GM19238 (cell line): ENCODE results near the gene PPL.
"Not testable (repeated sequence)": the region's sequence is repeated elsewhere in the genome, so short reads cannot be mapped to it uniquely, and the experiment has no call there.

ENCODE experiments used
- DNase-seq: peaks from one replicate; pipeline ENCODE4 v3.0.0; 2011; ENCODE audit warnings: low spot score; ENCODE audit not compliant: insufficient read length

PPL gene

GRCh38 chr16:4936991-4937781, at the start of gene PPL:
Gene PPL, minus strand, starts transcription at chr16:4937148. Its CDS starts 103 bp downstream, at chr16:4937045.
- DNase-seq: peak; percentile 32

GRCh38 chr16:4984174-4984990, 47.4 kb upstream of the PPL start:
- DNase-seq: no peak

- DNase-seq: no peak
Measured at GRCh38 chr16:4982056-4982867, 45.3 kb upstream of the PPL start.

GRCh38 chr16:4981473-4981872, 44.5 kb upstream of the PPL start:
- no peak for DNase-seq

GRCh38 chr16:4980691-4981090, 43.7 kb upstream of the PPL start:
- DNase-seq: no peak

GRCh38 chr16:4979736-4980660, 43.0 kb upstream of the PPL start:
- DNase-seq: no peak

- no peak for DNase-seq
Measured at GRCh38 chr16:4979164-4979563, 42.2 kb upstream of the PPL start.

- DNase-seq: no peak
Measured at GRCh38 chr16:4976611-4977145, 39.7 kb upstream of the PPL start.

GRCh38 chr16:4976079-4976478, 39.1 kb upstream of the PPL start:
- DNase-seq: peak; percentile 77

- DNase-seq: no peak
Measured at GRCh38 chr16:4972938-4973587, 36.1 kb upstream of the PPL start.

- DNase-seq: no peak
Measured at GRCh38 chr16:4970010-4970409, 33.1 kb upstream of the PPL start.

- no peak for DNase-seq
Measured at GRCh38 chr16:4968879-4969483, 32.0 kb upstream of the PPL start.

- DNase-seq: not testable (repeated sequence)
Measured at GRCh38 chr16:4968278-4968677, 31.3 kb upstream of the PPL start.

- DNase-seq: no peak
Measured at GRCh38 chr16:4966736-4967453, 29.9 kb upstream of the PPL start.

- DNase-seq: not testable (repeated sequence)
Measured at GRCh38 chr16:4963527-4963926, 26.6 kb upstream of the PPL start.

- no peak for DNase-seq
Measured at GRCh38 chr16:4962716-4963115, 25.8 kb upstream of the PPL start.

- no peak for DNase-seq
Measured at GRCh38 chr16:4960579-4960978, 23.6 kb upstream of the PPL start.

- no peak for DNase-seq
Measured at GRCh38 chr16:4958510-4959438, 21.8 kb upstream of the PPL start.
